ENCODE data around the gene PLXNA4.

DNA sequence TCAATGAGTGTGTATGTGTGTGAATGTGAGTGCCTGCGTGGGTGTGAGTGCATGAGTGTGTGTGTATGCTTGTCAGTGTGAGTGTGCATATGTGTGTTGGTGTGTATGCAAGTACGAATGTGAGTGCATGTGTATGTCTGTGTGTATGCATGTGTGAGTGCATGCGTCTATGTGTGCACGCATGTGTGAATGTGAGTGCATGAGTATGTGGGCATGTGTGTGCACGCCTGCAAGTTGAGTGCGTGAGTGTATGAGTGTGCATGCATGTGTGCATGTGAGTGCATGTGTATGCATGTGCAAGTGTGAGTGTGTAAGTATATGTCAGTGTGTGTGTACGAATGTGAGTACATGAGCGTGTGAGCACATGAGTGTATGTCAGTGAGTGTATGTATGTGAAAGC, 399.6 kb downstream of the PLXNA4 start:
- TF ChIP-seq, protein P1, sequence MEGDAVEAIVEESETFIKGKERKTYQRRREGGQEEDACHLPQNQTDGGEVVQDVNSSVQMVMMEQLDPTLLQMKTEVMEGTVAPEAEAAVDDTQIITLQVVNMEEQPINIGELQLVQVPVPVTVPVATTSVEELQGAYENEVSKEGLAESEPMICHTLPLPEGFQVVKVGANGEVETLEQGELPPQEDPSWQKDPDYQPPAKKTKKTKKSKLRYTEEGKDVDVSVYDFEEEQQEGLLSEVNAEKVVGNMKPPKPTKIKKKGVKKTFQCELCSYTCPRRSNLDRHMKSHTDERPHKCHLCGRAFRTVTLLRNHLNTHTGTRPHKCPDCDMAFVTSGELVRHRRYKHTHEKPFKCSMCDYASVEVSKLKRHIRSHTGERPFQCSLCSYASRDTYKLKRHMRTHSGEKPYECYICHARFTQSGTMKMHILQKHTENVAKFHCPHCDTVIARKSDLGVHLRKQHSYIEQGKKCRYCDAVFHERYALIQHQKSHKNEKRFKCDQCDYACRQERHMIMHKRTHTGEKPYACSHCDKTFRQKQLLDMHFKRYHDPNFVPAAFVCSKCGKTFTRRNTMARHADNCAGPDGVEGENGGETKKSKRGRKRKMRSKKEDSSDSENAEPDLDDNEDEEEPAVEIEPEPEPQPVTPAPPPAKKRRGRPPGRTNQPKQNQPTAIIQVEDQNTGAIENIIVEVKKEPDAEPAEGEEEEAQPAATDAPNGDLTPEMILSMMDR (IDR thresholded peaks at IDR 0.05; ENCODE audit: insufficient read depth, low read length), result no peak
- TF ChIP-seq, protein P2, sequence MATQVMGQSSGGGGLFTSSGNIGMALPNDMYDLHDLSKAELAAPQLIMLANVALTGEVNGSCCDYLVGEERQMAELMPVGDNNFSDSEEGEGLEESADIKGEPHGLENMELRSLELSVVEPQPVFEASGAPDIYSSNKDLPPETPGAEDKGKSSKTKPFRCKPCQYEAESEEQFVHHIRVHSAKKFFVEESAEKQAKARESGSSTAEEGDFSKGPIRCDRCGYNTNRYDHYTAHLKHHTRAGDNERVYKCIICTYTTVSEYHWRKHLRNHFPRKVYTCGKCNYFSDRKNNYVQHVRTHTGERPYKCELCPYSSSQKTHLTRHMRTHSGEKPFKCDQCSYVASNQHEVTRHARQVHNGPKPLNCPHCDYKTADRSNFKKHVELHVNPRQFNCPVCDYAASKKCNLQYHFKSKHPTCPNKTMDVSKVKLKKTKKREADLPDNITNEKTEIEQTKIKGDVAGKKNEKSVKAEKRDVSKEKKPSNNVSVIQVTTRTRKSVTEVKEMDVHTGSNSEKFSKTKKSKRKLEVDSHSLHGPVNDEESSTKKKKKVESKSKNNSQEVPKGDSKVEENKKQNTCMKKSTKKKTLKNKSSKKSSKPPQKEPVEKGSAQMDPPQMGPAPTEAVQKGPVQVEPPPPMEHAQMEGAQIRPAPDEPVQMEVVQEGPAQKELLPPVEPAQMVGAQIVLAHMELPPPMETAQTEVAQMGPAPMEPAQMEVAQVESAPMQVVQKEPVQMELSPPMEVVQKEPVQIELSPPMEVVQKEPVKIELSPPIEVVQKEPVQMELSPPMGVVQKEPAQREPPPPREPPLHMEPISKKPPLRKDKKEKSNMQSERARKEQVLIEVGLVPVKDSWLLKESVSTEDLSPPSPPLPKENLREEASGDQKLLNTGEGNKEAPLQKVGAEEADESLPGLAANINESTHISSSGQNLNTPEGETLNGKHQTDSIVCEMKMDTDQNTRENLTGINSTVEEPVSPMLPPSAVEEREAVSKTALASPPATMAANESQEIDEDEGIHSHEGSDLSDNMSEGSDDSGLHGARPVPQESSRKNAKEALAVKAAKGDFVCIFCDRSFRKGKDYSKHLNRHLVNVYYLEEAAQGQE (IDR thresholded peaks at IDR 0.05; ENCODE audit: insufficient replicate concordance, low read depth), result no peak
- TF ChIP-seq POLR2AphosphoS5 (IDR thresholded peaks at IDR 0.05; ENCODE audit: low read depth), result no peak
